ENCODE data around the gene GTF3C5.

GTF3C5 gene

GRCh38 chr9:133054194-133054890 lies 23.5 kb downstream of the GTF3C5 start:
- Histone ChIP-seq H3K4me1 (ENCODE audit: control insufficient read depth, low read depth, low read length) (peaks cover 2% of the 10 kb centered on the region), H4K5ac (ENCODE audit: low read length) (no peak overlapping the region), H3K9ac (ENCODE audit: low read length) (no peak overlapping the region), H3K27ac (ENCODE audit: low read depth, low read length) (no peak overlapping the region), H3K36me3 (ENCODE audit: control insufficient read depth, insufficient read depth, low read length) (peaks cover 15% of the 10 kb centered on the region), H3K23ac (ENCODE audit: low read length) (no peak overlapping the region), H3K4me3 (ENCODE audit: low read length) (no peak overlapping the region), H3K4me2 (ENCODE audit: low read length) (no peak overlapping the region), H3K27me3 (ENCODE audit: insufficient read depth, low read length, poor library complexity) (no peaks in the 10 kb centered on the region), H3K79me1 (ENCODE audit: low read length) (no peaks in the 10 kb centered on the region), H3K18ac (ENCODE audit: low read length) (no peak overlapping the region), H2AK5ac (ENCODE audit: low read length) (no peak overlapping the region), H2BK5ac (ENCODE audit: low read length) (no peak overlapping the region), H2BK15ac (replicated peaks; ENCODE audit: low read depth) (no peak overlapping the region), H3K4ac (ENCODE audit: low read depth, low read length) (no peak overlapping the region), H3K56ac (ENCODE audit: low read length) (no peak overlapping the region), H4K8ac (ENCODE audit: low read depth, low read length) (no peak overlapping the region), H3K79me2 (ENCODE audit: control insufficient read depth, insufficient read depth, low read length) (no peaks in the 10 kb centered on the region), H2BK120ac (ENCODE audit: low read depth, low read length) (no peak overlapping the region)
- WGBS (ENCODE audit: extremely low coverage, insufficient coverage, low lambda C conversion rate) = no CpG with 5 or more reads among the region's 24 CpGs
- DNase-seq = no peak

- no peak overlapping the region for H3K18ac ChIP-seq (ENCODE audit: low read length)
- no peak overlapping the region for H2BK15ac ChIP-seq (replicated peaks; ENCODE audit: low read depth)
- peaks cover 7% of the 10 kb centered on the region for H3K4me1 ChIP-seq (ENCODE audit: control insufficient read depth, low read depth, low read length)
- no peak overlapping the region for H3K9ac ChIP-seq (ENCODE audit: low read length)
- H3K4me3 ChIP-seq (ENCODE audit: low read length) = no peak overlapping the region
- H3K23ac ChIP-seq (ENCODE audit: low read length) = no peak overlapping the region
- H4K5ac ChIP-seq (ENCODE audit: low read length) = no peak overlapping the region
- H2BK5ac ChIP-seq (ENCODE audit: low read length) = no peak overlapping the region
- no peak overlapping the region for H3K4ac ChIP-seq (ENCODE audit: low read depth, low read length)
- no peak for DNase-seq
- no peak overlapping the region for H3K4me2 ChIP-seq (ENCODE audit: low read length)
- peaks cover 15% of the 10 kb centered on the region for H3K36me3 ChIP-seq (ENCODE audit: control insufficient read depth, insufficient read depth, low read length)
- H3K79me1 ChIP-seq (ENCODE audit: low read length) = no peaks in the 10 kb centered on the region
- no peak overlapping the region for H3K27ac ChIP-seq (ENCODE audit: low read depth, low read length)
- no peak overlapping the region for H4K8ac ChIP-seq (ENCODE audit: low read depth, low read length)
- H3K27me3 ChIP-seq (ENCODE audit: insufficient read depth, low read length, poor library complexity) = no peaks in the 10 kb centered on the region
- no CpG with 5 or more reads among the region's 16 CpGs for WGBS (ENCODE audit: extremely low coverage, insufficient coverage, low lambda C conversion rate)
- no peak overlapping the region for H2BK120ac ChIP-seq (ENCODE audit: low read depth, low read length)
- no peak overlapping the region for H3K56ac ChIP-seq (ENCODE audit: low read length)
- H3K79me2 ChIP-seq (ENCODE audit: control insufficient read depth, insufficient read depth, low read length) = no peaks in the 10 kb centered on the region
- no peak overlapping the region for H2AK5ac ChIP-seq (ENCODE audit: low read length)
Measured at GRCh38 chr9:133054966-133055365, 24.2 kb downstream of the GTF3C5 start.

- Histone ChIP-seq H3K79me2 (ENCODE audit: control insufficient read depth, insufficient read depth, low read length) (no peaks in the 10 kb centered on the region), H4K8ac (ENCODE audit: low read depth, low read length) (no peak overlapping the region), H3K9ac (ENCODE audit: low read length) (no peak overlapping the region), H2BK120ac (ENCODE audit: low read depth, low read length) (no peak overlapping the region), H2BK15ac (replicated peaks; ENCODE audit: low read depth) (no peak overlapping the region), H3K23ac (ENCODE audit: low read length) (no peak overlapping the region), H3K27me3 (ENCODE audit: insufficient read depth, low read length, poor library complexity) (no peaks in the 10 kb centered on the region), H4K5ac (ENCODE audit: low read length) (no peak overlapping the region), H3K27ac (ENCODE audit: low read depth, low read length) (no peak overlapping the region), H3K4me1 (ENCODE audit: control insufficient read depth, low read depth, low read length) (peaks cover 7% of the 10 kb centered on the region), H3K4me3 (ENCODE audit: low read length) (no peak overlapping the region), H3K4me2 (ENCODE audit: low read length) (no peak overlapping the region), H3K4ac (ENCODE audit: low read depth, low read length) (no peak overlapping the region), H2AK5ac (ENCODE audit: low read length) (no peak overlapping the region), H3K18ac (ENCODE audit: low read length) (no peak overlapping the region), H3K56ac (ENCODE audit: low read length) (no peak overlapping the region), H2BK5ac (ENCODE audit: low read length) (no peak overlapping the region), H3K36me3 (ENCODE audit: control insufficient read depth, insufficient read depth, low read length) (peaks cover 15% of the 10 kb centered on the region), H3K79me1 (ENCODE audit: low read length) (no peaks in the 10 kb centered on the region)
- DNase-seq = no peak
- WGBS (ENCODE audit: extremely low coverage, insufficient coverage, low lambda C conversion rate) = no CpG with 5 or more reads among the region's 17 CpGs
Measured at GRCh38 chr9:133055788-133056420, 25.1 kb downstream of the GTF3C5 start.

DNA sequence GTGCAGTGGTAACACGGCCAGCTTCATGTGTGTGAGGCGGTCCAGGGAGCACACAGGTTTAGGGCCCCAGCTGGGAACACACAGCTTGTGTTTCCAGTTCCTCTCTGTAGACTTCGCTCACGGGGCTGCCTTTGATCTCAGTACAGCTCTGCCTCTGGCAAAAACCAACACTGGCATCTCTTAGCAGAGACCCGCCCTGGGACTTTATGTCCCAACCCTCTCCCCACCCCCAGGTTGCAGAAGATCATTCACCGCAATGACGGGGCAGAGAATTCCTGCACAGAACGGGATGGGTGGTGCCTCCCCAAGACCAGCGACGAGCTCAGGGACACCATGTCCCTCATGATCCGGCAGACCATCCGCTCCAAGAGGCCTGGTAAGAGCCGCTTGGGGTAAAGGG lies 25.7 kb downstream of the GTF3C5 start:
- no peak overlapping the region for H2BK5ac ChIP-seq (ENCODE audit: low read length)
- DNase-seq = no peak
- H4K8ac ChIP-seq (ENCODE audit: low read depth, low read length) = no peak overlapping the region
- H2BK120ac ChIP-seq (ENCODE audit: low read depth, low read length) = no peak overlapping the region
- H3K4me1 ChIP-seq (ENCODE audit: control insufficient read depth, low read depth, low read length) = peaks cover 12% of the 10 kb centered on the region
- WGBS (ENCODE audit: extremely low coverage, insufficient coverage, low lambda C conversion rate) = no CpG with 5 or more reads among the region's 13 CpGs
- H3K36me3 ChIP-seq (ENCODE audit: control insufficient read depth, insufficient read depth, low read length) = peaks cover 15% of the 10 kb centered on the region
- H3K4ac ChIP-seq (ENCODE audit: low read depth, low read length) = no peak overlapping the region
- no peak overlapping the region for H2BK15ac ChIP-seq (replicated peaks; ENCODE audit: low read depth)
- no peak overlapping the region for H3K4me3 ChIP-seq (ENCODE audit: low read length)
- no peak overlapping the region for H3K27ac ChIP-seq (ENCODE audit: low read depth, low read length)
- H3K56ac ChIP-seq (ENCODE audit: low read length) = no peak overlapping the region
- H3K23ac ChIP-seq (ENCODE audit: low read length) = no peak overlapping the region
- H2AK5ac ChIP-seq (ENCODE audit: low read length) = no peak overlapping the region
- no peak overlapping the region for H3K18ac ChIP-seq (ENCODE audit: low read length)
- H3K27me3 ChIP-seq (ENCODE audit: insufficient read depth, low read length, poor library complexity) = no peaks in the 10 kb centered on the region
- H3K79me1 ChIP-seq (ENCODE audit: low read length) = no peaks in the 10 kb centered on the region
- H3K4me2 ChIP-seq (ENCODE audit: low read length) = no peak overlapping the region
- H3K79me2 ChIP-seq (ENCODE audit: control insufficient read depth, insufficient read depth, low read length) = no peaks in the 10 kb centered on the region
- H3K9ac ChIP-seq (ENCODE audit: low read length) = no peak overlapping the region
- H4K5ac ChIP-seq (ENCODE audit: low read length) = no peak overlapping the region

DNA sequence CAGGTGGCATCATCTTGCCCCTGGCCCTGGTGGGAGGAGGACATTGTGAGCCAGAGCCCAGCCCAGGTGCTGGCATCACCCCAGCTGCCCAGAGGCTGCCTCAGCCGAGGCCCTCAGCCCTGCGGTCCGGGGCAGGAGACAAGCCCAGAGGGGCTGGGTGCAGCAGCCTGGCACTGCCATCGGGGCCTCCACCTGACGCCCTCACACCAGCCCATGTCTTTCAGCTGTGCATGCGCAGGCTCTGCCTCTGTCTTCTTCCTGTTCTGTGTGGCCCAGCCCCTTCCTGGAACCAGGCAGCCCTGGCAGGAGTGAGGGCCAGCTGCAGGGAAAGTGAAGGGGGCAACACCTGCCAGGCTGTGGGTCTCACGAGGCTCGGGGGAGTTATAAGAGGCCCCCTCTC lies 26.2 kb downstream of the GTF3C5 start:
- DNase-seq = no peak
- Histone ChIP-seq H3K79me1 (ENCODE audit: low read length) (no peaks in the 10 kb centered on the region), H3K36me3 (ENCODE audit: control insufficient read depth, insufficient read depth, low read length) (peaks cover 14% of the 10 kb centered on the region)

More for the DNA sequence above, 26.2 kb downstream of the GTF3C5 start:
- Histone ChIP-seq H2BK120ac (ENCODE audit: low read depth, low read length) (no peak overlapping the region), H4K5ac (ENCODE audit: low read length) (no peak overlapping the region), H2AK5ac (ENCODE audit: low read length) (no peak overlapping the region), H3K4me2 (ENCODE audit: low read length) (no peak overlapping the region), H3K79me2 (ENCODE audit: control insufficient read depth, insufficient read depth, low read length) (no peaks in the 10 kb centered on the region), H4K8ac (ENCODE audit: low read depth, low read length) (no peak overlapping the region), H3K4me3 (ENCODE audit: low read length) (no peak overlapping the region), H3K4me1 (ENCODE audit: control insufficient read depth, low read depth, low read length) (peaks cover 12% of the 10 kb centered on the region), H2BK15ac (replicated peaks; ENCODE audit: low read depth) (no peak overlapping the region), H3K27me3 (ENCODE audit: insufficient read depth, low read length, poor library complexity) (no peaks in the 10 kb centered on the region), H3K23ac (ENCODE audit: low read length) (no peak overlapping the region), H3K27ac (ENCODE audit: low read depth, low read length) (no peak overlapping the region), H3K9ac (ENCODE audit: low read length) (no peak overlapping the region), H3K4ac (ENCODE audit: low read depth, low read length) (no peak overlapping the region), H3K18ac (ENCODE audit: low read length) (no peak overlapping the region), H3K56ac (ENCODE audit: low read length) (no peak overlapping the region), H2BK5ac (ENCODE audit: low read length) (no peak overlapping the region)
- no CpG with 5 or more reads among the region's 8 CpGs for WGBS (ENCODE audit: extremely low coverage, insufficient coverage, low lambda C conversion rate)

All from mesendoderm (in vitro differentiated cells).